HG03135 (cell line): ENCODE measurements around the gene FAM20B.

Experiments
- ATAC-seq: cut with Tn5 transposase; IDR thresholded peaks from one replicate; pipeline ENCODE4 v1.9.1; 2021; ENCODE audit warnings: mild to moderate bottlenecking, moderate library complexity; ENCODE audit not compliant: unreplicated experiment

The FAM20B gene

GRCh38 chr1:179090923-179091322 is 65.2 kb downstream of the FAM20B start:
- no peak for ATAC-seq

GRCh38 chr1:179091691-179092165 is 66.0 kb downstream of the FAM20B start:
- ATAC-seq = no peak

GRCh38 chr1:179092896-179093461 is 67.3 kb downstream of the FAM20B start:
- ATAC-seq = no peak

- no peak for ATAC-seq
Observed at GRCh38 chr1:179094818-179095217, 69.1 kb downstream of the FAM20B start.

GRCh38 chr1:179095377-179095776 is 69.7 kb downstream of the FAM20B start:
- ATAC-seq = no peak

GRCh38 chr1:179095924-179096323 is 70.2 kb downstream of the FAM20B start:
- no peak for ATAC-seq

- no peak for ATAC-seq
Observed at GRCh38 chr1:179099891-179100290, 74.2 kb downstream of the FAM20B start.

GRCh38 chr1:179101566-179101965 is 75.9 kb downstream of the FAM20B start:
- ATAC-seq = no peak

- no peak for ATAC-seq
Observed at GRCh38 chr1:179103999-179104398, 78.3 kb downstream of the FAM20B start.

GRCh38 chr1:179104611-179105250 is 79.0 kb downstream of the FAM20B start:
- ATAC-seq = no peak

- ATAC-seq = no peak
Observed at GRCh38 chr1:179105393-179105792, 79.7 kb downstream of the FAM20B start.

- no peak for ATAC-seq
Observed at GRCh38 chr1:179107706-179108629, 82.3 kb downstream of the FAM20B start.

- ATAC-seq = no peak
Observed at GRCh38 chr1:179108644-179109043, 83.0 kb downstream of the FAM20B start.

- ATAC-seq = no peak
Observed at GRCh38 chr1:179115181-179115580, 89.5 kb downstream of the FAM20B start.

GRCh38 chr1:179119513-179119912 is 93.8 kb downstream of the FAM20B start:
- ATAC-seq = no peak

- no peak for ATAC-seq
Observed at GRCh38 chr1:179120736-179121135, 95.0 kb downstream of the FAM20B start.

- no peak for ATAC-seq
Observed at GRCh38 chr1:179121159-179121938, 95.7 kb downstream of the FAM20B start.

GRCh38 chr1:179124873-179125272 is 99.2 kb downstream of the FAM20B start:
- no peak for ATAC-seq
